GM15510 (cell line): ENCODE data around the gene RNF38.

ENCODE experiments used
- POLR2A ChIP-seq: IDR thresholded peaks from 3 replicates; pipeline ENCODE4 v1.6.1; 2011; ENCODE audit warnings: borderline replicate concordance; ENCODE audit not compliant: insufficient read length; ENCODE audit errors: extremely low read depth

RNF38 gene

GRCh38 chr9:36289836-36290435, 110.1 kb downstream of the RNF38 start:
- no peak for TF ChIP-seq POLR2A

- TF ChIP-seq POLR2A: no peak
Measured at GRCh38 chr9:36288070-36288469, 112.0 kb downstream of the RNF38 start.
